ENCODE measurements around the gene LYPD8. TPM values are rescaled to one million over a fixed set of nuclear protein-coding genes. Genes with fewer than 3 reads are reported as not detected.
"Not testable (repeated sequence)": the region's sequence is repeated elsewhere in the genome, so short reads cannot be mapped to it uniquely, and the experiment has no call there.

LYPD8 gene
- total RNA-seq, 4 donors from 2014 or later: 0.57 TPM; not detected in 3

DNA sequence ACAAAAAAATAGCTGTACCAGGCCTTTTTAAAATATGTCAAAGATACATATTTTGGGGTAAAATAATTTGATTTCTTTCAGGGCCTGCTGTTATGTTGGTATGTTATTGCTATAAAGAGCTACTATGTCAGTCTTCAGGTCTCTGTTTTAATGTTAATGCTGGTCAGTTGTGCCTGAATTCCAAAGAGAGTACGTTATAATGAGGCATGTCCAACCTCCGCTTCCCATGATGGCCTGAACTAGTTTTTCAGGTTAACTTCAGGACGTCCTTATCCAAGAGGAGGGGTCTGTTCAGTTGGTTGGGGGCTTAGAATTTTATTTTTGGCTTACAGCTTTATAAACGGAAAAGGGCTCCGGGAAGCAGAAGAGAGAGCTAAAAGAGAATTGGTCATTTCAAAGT is 34.9 kb upstream of the LYPD8 start:
- Histone ChIP-seq H3K4me1 (no peaks in the 10 kb centered on the region), H3K27ac (replicated peaks in 1 of 4) (no peak overlapping the region), H3K36me3 (no peaks in the 10 kb centered on the region), H3K27me3 (no peaks in the 10 kb centered on the region), H3K4me3 (no peak overlapping the region), H3K9me3 (peaks cover 0 to 14% (median 9%) of the 10 kb centered on the region in 4 donors)
- DNase-seq (ENCODE audit: extremely low spot score): no peak
- TF ChIP-seq, protein P1, sequence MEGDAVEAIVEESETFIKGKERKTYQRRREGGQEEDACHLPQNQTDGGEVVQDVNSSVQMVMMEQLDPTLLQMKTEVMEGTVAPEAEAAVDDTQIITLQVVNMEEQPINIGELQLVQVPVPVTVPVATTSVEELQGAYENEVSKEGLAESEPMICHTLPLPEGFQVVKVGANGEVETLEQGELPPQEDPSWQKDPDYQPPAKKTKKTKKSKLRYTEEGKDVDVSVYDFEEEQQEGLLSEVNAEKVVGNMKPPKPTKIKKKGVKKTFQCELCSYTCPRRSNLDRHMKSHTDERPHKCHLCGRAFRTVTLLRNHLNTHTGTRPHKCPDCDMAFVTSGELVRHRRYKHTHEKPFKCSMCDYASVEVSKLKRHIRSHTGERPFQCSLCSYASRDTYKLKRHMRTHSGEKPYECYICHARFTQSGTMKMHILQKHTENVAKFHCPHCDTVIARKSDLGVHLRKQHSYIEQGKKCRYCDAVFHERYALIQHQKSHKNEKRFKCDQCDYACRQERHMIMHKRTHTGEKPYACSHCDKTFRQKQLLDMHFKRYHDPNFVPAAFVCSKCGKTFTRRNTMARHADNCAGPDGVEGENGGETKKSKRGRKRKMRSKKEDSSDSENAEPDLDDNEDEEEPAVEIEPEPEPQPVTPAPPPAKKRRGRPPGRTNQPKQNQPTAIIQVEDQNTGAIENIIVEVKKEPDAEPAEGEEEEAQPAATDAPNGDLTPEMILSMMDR (IDR thresholded peaks at IDR 0.05): no peak
- no peak for TF ChIP-seq POLR2A (IDR thresholded peaks at IDR 0.05; ENCODE audit: low read depth)
- no peak for TF ChIP-seq EP300 (IDR thresholded peaks at IDR 0.05)
- TF ChIP-seq POLR2AphosphoS5 (IDR thresholded peaks at IDR 0.05): no peak
- intact Hi-C loops (cut with DNase I): no loop called here
- 81% methylated on average over 5 of the region's 5 CpGs for WGBS

DNA sequence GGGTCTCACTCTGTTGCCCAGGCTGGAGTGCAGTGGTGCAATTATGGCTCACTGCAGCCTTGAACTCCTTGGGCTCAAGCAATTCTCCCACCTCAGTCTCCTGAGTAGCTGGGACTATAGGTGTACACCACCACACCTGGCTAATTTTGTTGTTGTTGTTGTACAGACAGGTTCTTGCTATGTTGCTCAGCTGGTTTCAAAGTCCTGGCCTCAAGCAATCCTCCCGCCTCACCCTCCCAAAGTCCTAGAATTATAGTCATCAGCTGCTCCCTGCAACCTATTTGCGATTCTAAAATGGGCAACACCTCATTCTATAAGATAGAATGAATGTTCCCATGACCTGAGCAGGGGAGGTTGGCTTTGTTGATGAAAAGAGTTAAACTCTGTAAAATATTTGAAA is 33.8 kb upstream of the LYPD8 start:
- H3K9me3 ChIP-seq; intact Hi-C loops (cut with DNase I); H3K4me3 ChIP-seq; H3K27ac ChIP-seq (replicated peaks in 1 of 4); H3K4me1 ChIP-seq; H3K27me3 ChIP-seq; H3K36me3 ChIP-seq: not testable (repeated sequence)
- 77% methylated on average over 2 of the region's 2 CpGs for WGBS
- peak; percentile 68 for DNase-seq (ENCODE audit: extremely low spot score)

DNA sequence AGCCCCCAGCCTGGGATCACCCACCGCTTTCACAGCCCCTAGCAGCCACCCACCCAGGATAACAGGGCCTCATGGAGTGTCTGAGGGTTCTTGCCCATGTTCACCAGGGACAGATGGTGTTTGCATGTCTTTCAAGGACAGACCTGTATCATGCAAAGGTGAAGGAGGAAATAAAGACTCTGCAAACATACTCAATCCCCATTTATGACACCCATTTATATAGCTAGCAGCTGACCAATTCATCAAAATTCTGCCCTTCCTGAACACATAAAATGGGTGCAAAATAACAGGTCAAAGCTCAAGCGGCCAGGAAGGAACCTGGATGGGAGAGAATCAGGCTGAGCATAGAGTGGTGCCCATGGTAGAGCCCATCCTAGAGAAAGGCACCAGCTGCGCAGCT is 32.8 kb upstream of the LYPD8 start:
- no peaks in the 10 kb centered on the region for H3K27me3 ChIP-seq
- TF ChIP-seq, protein P1 (IDR thresholded peaks at IDR 0.05): no peak
- TF ChIP-seq EP300 (IDR thresholded peaks at IDR 0.05): no peak
- TF ChIP-seq POLR2AphosphoS5 (IDR thresholded peaks at IDR 0.05): no peak
- TF ChIP-seq POLR2A (IDR thresholded peaks at IDR 0.05; ENCODE audit: low read depth): no peak
- H3K9me3 ChIP-seq: no peaks in the 10 kb centered on the region
- intact Hi-C loops (cut with DNase I): no loop called here
- WGBS: 87% methylated on average over 3 of the region's 3 CpGs
- DNase-seq (ENCODE audit: extremely low spot score): peak; percentile 37
- no peaks in the 10 kb centered on the region for H3K36me3 ChIP-seq
- H3K4me3 ChIP-seq: no peak overlapping the region
- no peaks in the 10 kb centered on the region for H3K4me1 ChIP-seq
- no peak overlapping the region for H3K27ac ChIP-seq (replicated peaks in 1 of 4)

DNA sequence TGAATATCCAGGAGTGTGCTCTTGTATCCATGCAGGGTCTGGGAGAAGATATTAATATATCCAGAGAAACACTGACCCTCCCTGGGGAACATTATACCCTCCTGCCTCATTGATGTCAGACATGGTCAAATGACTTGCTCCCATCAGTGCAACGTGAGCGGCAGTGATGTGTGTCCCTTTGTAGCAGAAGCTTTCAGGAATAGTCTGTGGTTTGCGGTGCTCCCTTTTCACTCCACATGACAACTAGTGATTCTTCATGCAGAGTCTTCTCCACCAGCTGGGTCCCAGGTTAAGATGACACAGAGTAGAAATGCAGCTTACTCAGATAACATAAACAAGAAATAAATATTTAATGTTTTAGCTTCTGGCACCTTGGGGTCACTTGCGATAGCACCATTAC is 31.9 kb upstream of the LYPD8 start:
- Histone ChIP-seq H3K4me1 (no peaks in the 10 kb centered on the region), H3K9me3 (no peaks in the 10 kb centered on the region), H3K27ac (replicated peaks in 1 of 4) (no peak overlapping the region), H3K27me3 (peaks cover 0 to 6% (median 0%) of the 10 kb centered on the region in 4 donors), H3K36me3 (no peaks in the 10 kb centered on the region), H3K4me3 (no peak overlapping the region)
- WGBS: 98% methylated on average over 4 of the region's 4 CpGs
- DNase-seq (ENCODE audit: extremely low spot score): no peak
- TF ChIP-seq, protein P1 (IDR thresholded peaks at IDR 0.05): no peak
- no peak for TF ChIP-seq POLR2AphosphoS5 (IDR thresholded peaks at IDR 0.05)
- TF ChIP-seq EP300 (IDR thresholded peaks at IDR 0.05): no peak
- TF ChIP-seq POLR2A (IDR thresholded peaks at IDR 0.05; ENCODE audit: low read depth): no peak
- intact Hi-C loops (cut with DNase I): no loop called here

DNA sequence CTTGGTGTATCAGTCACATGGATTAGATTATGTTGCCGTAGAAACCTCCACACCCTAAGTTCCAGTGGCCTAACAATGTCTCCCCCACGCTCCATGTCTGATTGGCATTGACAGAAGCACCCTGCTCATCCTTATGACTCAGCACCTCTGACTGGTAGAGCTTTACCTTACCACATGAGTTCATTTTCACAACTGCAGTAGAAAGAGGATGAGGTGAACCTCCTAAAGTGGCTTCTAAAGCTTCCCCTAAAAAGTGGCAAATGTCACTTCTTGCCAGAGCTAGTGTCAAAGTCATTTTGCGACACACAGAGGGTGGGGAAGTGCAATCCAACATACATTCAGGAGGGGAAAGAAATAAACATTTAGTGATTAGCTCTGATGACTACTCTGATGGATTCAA is 30.6 kb upstream of the LYPD8 start:
- H3K4me1 ChIP-seq: no peaks in the 10 kb centered on the region
- H3K36me3 ChIP-seq: no peaks in the 10 kb centered on the region
- peaks cover 0 to 2% (median 0%) of the 10 kb centered on the region in 4 donors for H3K9me3 ChIP-seq
- H3K4me3 ChIP-seq: no peak overlapping the region
- 71% methylated on average over 3 of the region's 3 CpGs for WGBS
- intact Hi-C loops (cut with DNase I): no loop called here
- no peak overlapping the region for H3K27ac ChIP-seq (replicated peaks in 1 of 4)
- peaks cover 0 to 10% (median 0%) of the 10 kb centered on the region in 4 donors for H3K27me3 ChIP-seq
- no peak for TF ChIP-seq EP300 (IDR thresholded peaks at IDR 0.05)
- no peak for TF ChIP-seq POLR2AphosphoS5 (IDR thresholded peaks at IDR 0.05)
- TF ChIP-seq, protein P1 (IDR thresholded peaks at IDR 0.05): no peak
- DNase-seq (ENCODE audit: extremely low spot score): no peak
